GM12878 (cell line): Measurements from ENCODE around the gene SLC49A4.

Source experiments
- EP300 ChIP-seq, 2 experiments: fragments of 150-350 bp in 1 of 2; IDR thresholded peaks; 2 replicates each; pipeline ENCODE4 v1.6.1; 2011 to 2012; ENCODE audit warnings: low read depth in 2 of 2, low read length in 2 of 2, borderline replicate concordance in 1 of 2, improper control_type of control experiment in 1 of 2, inconsistent platforms in 1 of 2; ENCODE audit not compliant: control insufficient read depth in 1 of 2
- POLR2A ChIP-seq: IDR thresholded peaks from 2 replicates; pipeline ENCODE4 v1.6.1; 2011; ENCODE audit warnings: low read depth, mild to moderate bottlenecking, low read length
- SUZ12 ChIP-seq: fragments of 200-600 bp; sonication (generic); IDR thresholded peaks from one replicate; pipeline ENCODE4 v1.6.1; 2018; ENCODE audit warnings: antibody characterized with exemption, mild to moderate bottlenecking; ENCODE audit not compliant: unreplicated experiment
- TF ChIP-seq, protein P1 (sequence below): IDR thresholded peaks from 2 replicates; pipeline ENCODE4 v1.6.1; 2012; ENCODE audit warnings: low read depth, low read length, improper control_type of control experiment
- TF ChIP-seq, protein P2 (sequence below): IDR thresholded peaks from 2 replicates; pipeline ENCODE4 v1.6.1; 2011; ENCODE audit warnings: mild to moderate bottlenecking, low read depth, low read length, moderate library complexity; ENCODE audit not compliant: insufficient replicate concordance
- TF ChIP-seq, protein P3 (sequence below): fragments of 450-650 bp; IDR thresholded peaks from 2 replicates; pipeline ENCODE4 v1.6.1; 2018; ENCODE audit warnings: mild to moderate bottlenecking, low read depth, moderate library complexity; ENCODE audit not compliant: partially characterized antibody

DNA sequence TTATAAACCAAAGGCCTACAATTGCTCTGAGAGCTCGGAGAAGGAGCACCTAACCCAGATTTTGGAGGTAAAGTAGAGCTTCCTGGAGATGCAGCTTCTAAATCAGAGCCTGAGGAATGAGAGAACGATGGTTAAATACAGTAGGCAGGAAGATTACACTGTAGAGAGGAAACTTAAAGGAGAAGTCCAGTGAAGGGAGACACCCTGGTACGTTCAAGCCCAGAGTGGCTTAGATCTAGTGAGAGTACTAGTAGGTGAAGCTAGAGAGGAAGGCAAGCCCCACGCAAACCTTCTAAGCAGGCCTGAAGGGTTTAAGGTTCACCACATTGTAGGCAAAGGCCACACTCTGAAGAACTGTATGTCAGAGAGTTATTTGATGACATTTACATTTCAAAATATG lies 33.4 kb downstream of the SLC49A4 start:
- TF ChIP-seq, protein P1, sequence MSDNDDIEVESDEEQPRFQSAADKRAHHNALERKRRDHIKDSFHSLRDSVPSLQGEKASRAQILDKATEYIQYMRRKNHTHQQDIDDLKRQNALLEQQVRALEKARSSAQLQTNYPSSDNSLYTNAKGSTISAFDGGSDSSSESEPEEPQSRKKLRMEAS: no peak
- TF ChIP-seq SUZ12 (no peak), EP300 (IDR thresholded peaks at IDR 0.05; ENCODE audit: borderline replicate concordance in 1 of 2, control insufficient read depth in 1 of 2, low read depth in 2 of 2, low read length in 2 of 2) (no peak), POLR2A (no peak)
- TF ChIP-seq, protein P2, sequence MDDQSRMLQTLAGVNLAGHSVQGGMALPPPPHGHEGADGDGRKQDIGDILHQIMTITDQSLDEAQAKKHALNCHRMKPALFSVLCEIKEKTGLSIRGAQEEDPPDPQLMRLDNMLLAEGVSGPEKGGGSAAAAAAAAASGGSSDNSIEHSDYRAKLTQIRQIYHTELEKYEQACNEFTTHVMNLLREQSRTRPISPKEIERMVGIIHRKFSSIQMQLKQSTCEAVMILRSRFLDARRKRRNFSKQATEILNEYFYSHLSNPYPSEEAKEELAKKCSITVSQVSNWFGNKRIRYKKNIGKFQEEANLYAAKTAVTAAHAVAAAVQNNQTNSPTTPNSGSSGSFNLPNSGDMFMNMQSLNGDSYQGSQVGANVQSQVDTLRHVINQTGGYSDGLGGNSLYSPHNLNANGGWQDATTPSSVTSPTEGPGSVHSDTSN: no peak
- TF ChIP-seq, protein P3, sequence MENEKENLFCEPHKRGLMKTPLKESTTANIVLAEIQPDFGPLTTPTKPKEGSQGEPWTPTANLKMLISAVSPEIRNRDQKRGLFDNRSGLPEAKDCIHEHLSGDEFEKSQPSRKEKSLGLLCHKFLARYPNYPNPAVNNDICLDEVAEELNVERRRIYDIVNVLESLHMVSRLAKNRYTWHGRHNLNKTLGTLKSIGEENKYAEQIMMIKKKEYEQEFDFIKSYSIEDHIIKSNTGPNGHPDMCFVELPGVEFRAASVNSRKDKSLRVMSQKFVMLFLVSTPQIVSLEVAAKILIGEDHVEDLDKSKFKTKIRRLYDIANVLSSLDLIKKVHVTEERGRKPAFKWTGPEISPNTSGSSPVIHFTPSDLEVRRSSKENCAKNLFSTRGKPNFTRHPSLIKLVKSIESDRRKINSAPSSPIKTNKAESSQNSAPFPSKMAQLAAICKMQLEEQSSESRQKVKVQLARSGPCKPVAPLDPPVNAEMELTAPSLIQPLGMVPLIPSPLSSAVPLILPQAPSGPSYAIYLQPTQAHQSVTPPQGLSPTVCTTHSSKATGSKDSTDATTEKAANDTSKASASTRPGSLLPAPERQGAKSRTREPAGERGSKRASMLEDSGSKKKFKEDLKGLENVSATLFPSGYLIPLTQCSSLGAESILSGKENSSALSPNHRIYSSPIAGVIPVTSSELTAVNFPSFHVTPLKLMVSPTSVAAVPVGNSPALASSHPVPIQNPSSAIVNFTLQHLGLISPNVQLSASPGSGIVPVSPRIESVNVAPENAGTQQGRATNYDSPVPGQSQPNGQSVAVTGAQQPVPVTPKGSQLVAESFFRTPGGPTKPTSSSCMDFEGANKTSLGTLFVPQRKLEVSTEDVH: no peak
